ENCODE data around the gene TTYH2.

The TTYH2 gene, protein sequence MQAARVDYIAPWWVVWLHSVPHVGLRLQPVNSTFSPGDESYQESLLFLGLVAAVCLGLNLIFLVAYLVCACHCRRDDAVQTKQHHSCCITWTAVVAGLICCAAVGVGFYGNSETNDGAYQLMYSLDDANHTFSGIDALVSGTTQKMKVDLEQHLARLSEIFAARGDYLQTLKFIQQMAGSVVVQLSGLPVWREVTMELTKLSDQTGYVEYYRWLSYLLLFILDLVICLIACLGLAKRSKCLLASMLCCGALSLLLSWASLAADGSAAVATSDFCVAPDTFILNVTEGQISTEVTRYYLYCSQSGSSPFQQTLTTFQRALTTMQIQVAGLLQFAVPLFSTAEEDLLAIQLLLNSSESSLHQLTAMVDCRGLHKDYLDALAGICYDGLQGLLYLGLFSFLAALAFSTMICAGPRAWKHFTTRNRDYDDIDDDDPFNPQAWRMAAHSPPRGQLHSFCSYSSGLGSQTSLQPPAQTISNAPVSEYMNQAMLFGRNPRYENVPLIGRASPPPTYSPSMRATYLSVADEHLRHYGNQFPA

DNA sequence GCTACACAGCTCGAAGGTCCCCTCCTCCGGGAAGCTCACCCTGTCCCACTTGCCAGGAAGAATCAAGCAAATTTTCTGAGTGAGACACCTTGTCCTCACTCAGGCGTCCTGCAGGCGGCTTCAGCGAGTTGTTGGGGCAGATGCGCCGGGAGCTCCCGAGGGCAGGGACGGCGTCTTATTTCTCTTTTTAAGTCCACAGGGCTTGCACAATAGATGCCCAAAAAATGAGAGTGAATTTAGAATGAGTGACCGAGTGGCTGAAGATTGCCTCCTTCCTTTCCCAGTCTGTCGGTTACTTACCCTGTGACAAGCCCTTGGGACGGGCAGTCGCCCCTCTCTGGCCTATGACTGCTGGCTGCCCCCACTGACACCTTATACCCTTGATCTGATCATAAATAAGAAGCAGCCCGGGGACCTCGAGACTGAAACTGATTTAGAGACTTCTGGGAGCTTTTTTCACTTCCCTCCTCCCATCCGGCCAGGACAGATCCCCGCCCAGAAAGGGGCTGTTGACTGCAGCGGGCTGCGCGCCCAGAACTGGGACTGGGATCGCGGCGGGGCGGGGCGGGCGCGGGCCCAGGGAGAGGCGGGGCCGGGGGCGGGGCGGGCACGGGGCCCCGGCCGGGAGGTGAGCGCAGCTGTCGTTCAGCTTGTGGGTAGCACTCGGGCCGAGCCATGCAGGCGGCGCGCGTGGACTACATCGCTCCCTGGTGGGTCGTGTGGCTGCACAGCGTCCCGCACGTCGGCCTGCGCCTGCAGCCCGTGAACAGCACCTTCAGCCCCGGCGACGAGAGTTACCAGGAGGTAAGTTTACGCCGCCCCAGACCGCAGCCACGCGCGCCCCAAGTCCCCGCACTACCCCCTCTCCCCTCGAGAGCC is at the start of gene TTYH2:
TSS of gene TTYH2 (plus strand) at position 659 of the 879 bp plus-strand sequence. CDS start at position 676, 17 bp downstream.
- H3K27me3 ChIP-seq (replicated peaks), result no peaks in the 10 kb centered on the region
- peak within 1 kb of the TSS; percentile 62 for H3K4me3 ChIP-seq (ENCODE audit: low read depth, low read length)
- peaks cover 31% of the 10 kb centered on the region for H3K36me3 ChIP-seq (replicated peaks)
- peak; percentile 82 for DNase-seq
- in situ Hi-C loops (cut with HindIII; ENCODE audit: low pct_ligation_motif_present, low sequenced_read_pairs), result no loop called here
- peak; percentile 57 for TF ChIP-seq CTCF (IDR thresholded peaks at IDR 0.05; ENCODE audit: low read depth, low read length, missing control alignments)
- peak within 1 kb of the TSS; percentile 30 for H3K27ac ChIP-seq

DNA sequence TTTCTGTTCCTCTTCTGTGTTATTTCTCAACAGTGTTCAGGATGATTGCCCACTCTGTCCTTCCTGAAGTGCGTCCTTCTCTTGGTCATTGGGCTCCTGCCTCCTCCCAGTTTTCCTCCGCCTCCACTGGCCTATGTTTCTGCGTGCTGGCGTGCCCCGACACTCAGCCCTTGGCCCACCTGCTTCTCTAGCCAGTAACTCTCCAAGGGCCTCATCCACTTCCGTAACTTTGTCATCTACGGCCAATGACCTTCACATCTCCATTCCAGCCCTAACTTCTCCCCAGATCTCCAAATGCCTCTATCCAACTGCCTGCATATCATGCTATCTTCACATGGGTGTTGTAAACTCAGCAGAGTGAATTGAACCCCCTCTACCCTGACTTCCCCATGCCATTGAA is 49.5 kb upstream of the TTYH2 start:
- H3K4me3 ChIP-seq (ENCODE audit: low read depth, low read length), result no peak overlapping the region
- TF ChIP-seq CTCF (IDR thresholded peaks at IDR 0.05; ENCODE audit: low read depth, low read length, missing control alignments), result no peak
- no peaks in the 10 kb centered on the region for H3K36me3 ChIP-seq (replicated peaks)
- in situ Hi-C loops (cut with HindIII; ENCODE audit: low pct_ligation_motif_present, low sequenced_read_pairs), result no loop called here
- no peak overlapping the region for H3K27ac ChIP-seq
- no peak for DNase-seq
- no peaks in the 10 kb centered on the region for H3K27me3 ChIP-seq (replicated peaks)

GRCh38 chr17:74164446-74165045 is 48.8 kb upstream of the TTYH2 start:
- no peak for TF ChIP-seq CTCF (IDR thresholded peaks at IDR 0.05; ENCODE audit: low read depth, low read length, missing control alignments)
- DNase-seq, result no peak
- Histone ChIP-seq H3K4me3 (ENCODE audit: low read depth, low read length) (no peak overlapping the region), H3K36me3 (replicated peaks) (no peaks in the 10 kb centered on the region), H3K27ac (no peak overlapping the region), H3K27me3 (replicated peaks) (no peaks in the 10 kb centered on the region)
- in situ Hi-C loops (cut with HindIII; ENCODE audit: low pct_ligation_motif_present, low sequenced_read_pairs), result no loop called here

- DNase-seq, result no peak
- no peak for TF ChIP-seq CTCF (IDR thresholded peaks at IDR 0.05; ENCODE audit: low read depth, low read length, missing control alignments)
- in situ Hi-C loops (cut with HindIII; ENCODE audit: low pct_ligation_motif_present, low sequenced_read_pairs), result no loop called here
Observed at GRCh38 chr17:74165797-74166365, 47.5 kb upstream of the TTYH2 start.

GRCh38 chr17:74170924-74171323 is 42.4 kb upstream of the TTYH2 start:
- Histone ChIP-seq H3K36me3 (replicated peaks) (no peaks in the 10 kb centered on the region), H3K27ac (no peak overlapping the region), H3K4me3 (ENCODE audit: low read depth, low read length) (no peak overlapping the region), H3K27me3 (replicated peaks) (no peaks in the 10 kb centered on the region)
- no peak for TF ChIP-seq CTCF (IDR thresholded peaks at IDR 0.05; ENCODE audit: low read depth, low read length, missing control alignments)
- in situ Hi-C loops (cut with HindIII; ENCODE audit: low pct_ligation_motif_present, low sequenced_read_pairs), result no loop called here
- no peak for DNase-seq

More at GRCh38 chr17:74165797-74166365, 47.5 kb upstream of the TTYH2 start:
- H3K27me3 ChIP-seq (replicated peaks), result no peaks in the 10 kb centered on the region
- H3K36me3 ChIP-seq (replicated peaks), result no peaks in the 10 kb centered on the region
- no peak overlapping the region for H3K27ac ChIP-seq
- no peak overlapping the region for H3K4me3 ChIP-seq (ENCODE audit: low read depth, low read length)
